ENCODE data around the gene ARHGAP44. TPM values are rescaled to one million over a fixed set of nuclear protein-coding genes. Genes with fewer than 3 reads are reported as not detected.

The ARHGAP44 gene
- total and polyA plus RNA-seq, 9 of the 15 experiments (the other 6 are each of a cell fraction or from before 2014, with no cell fraction given) = 0.01 to 0.68 (median 0.07) TPM; not detected in 1

- TF ChIP-seq BCOR (IDR thresholded peaks at IDR 0.05) (no peak), REST (IDR thresholded peaks at IDR 0.05; ENCODE audit: borderline replicate concordance) (no peak), REST (CRISPR knock-in tag; IDR thresholded peaks at IDR 0.05; ENCODE audit: low read depth) (no peak), NCOA1 (IDR thresholded peaks at IDR 0.05; ENCODE audit: low read depth) (no peak), ZFP91 (CRISPR knock-in tag; IDR thresholded peaks at IDR 0.05) (no peak), MYC (IDR thresholded peaks at IDR 0.05; ENCODE audit: low read depth, low read length) (no peak), MYC (CRISPR knock-in tag; IDR thresholded peaks at IDR 0.05; ENCODE audit: borderline replicate concordance, low read depth) (no peak), BHLHE40 (IDR thresholded peaks at IDR 0.05; ENCODE audit: low read length) (no peak), GTF3C2 (IDR thresholded peaks at IDR 0.05; ENCODE audit: borderline replicate concordance, extremely low read depth, insufficient read length) (no peak)
These were observed 166.2 kb downstream of the ARHGAP44 start (continued) for GRCh38 chr17:12955521-12955920.

Measured in K562 (cell line).